Activated CD4-positive, alpha-beta memory T cell treated with anti-CD3 and anti-CD28 coated beads, Interleukin-2, amount 10 ng/mL, durations not matched to agents 7 days and 5 days (primary cell): Measurements from ENCODE around the gene CDK2AP2. TPM values are rescaled to one million over a fixed set of nuclear protein-coding genes. Genes with fewer than 3 reads are reported as not detected.
"Not testable (repeated sequence)": the region's sequence is repeated elsewhere in the genome, so short reads cannot be mapped to it uniquely, and the experiment has no call there.

Experiments used
- CTCF ChIA-PET: fragments of 350-600 bp; sonication (Branson Sonifier 250); formaldehyde crosslinking; loops from one replicate; lab custom pipeline; 2021; ENCODE audit warnings: antibody characterized with exemption, inconsistent platforms; lab: Charles Lee
- POLR2A ChIA-PET: fragments of 350-600 bp; sonication (Branson Sonifier 250); formaldehyde crosslinking; loops from one replicate; lab custom pipeline; 2021; ENCODE audit warnings: antibody characterized with exemption; lab: Charles Lee
- DNase-seq: peaks from one replicate; pipeline ENCODE4 v3.0.0-alpha.2; 2020
- H3K27ac Mint-ChIP-seq: one replicate; pipeline ENCODE4 v1.8.0; 2021; ENCODE audit warnings: mild to moderate bottlenecking, mixed read lengths
- H3K27me3 Mint-ChIP-seq: one replicate; pipeline ENCODE4 v1.8.0; 2021; ENCODE audit warnings: mixed read lengths
- H3K36me3 Mint-ChIP-seq: one replicate; pipeline ENCODE4 v1.8.0; 2021; ENCODE audit warnings: low read depth, mixed read lengths
- H3K4me1 Mint-ChIP-seq: one replicate; pipeline ENCODE4 v1.8.0; 2021; ENCODE audit warnings: mixed read lengths
- H3K4me3 Mint-ChIP-seq: one replicate; pipeline ENCODE4 v1.8.0; 2021; ENCODE audit warnings: mild to moderate bottlenecking, mixed read lengths
- H3K9me3 Mint-ChIP-seq: one replicate; pipeline ENCODE4 v1.8.0; 2021; ENCODE audit warnings: mixed read lengths
- total RNA-seq, 2 experiments: library from RNA; stranded (reverse); gene quantifications; one replicate each; pipeline ENCODE4 v1.2.3, GENCODE V29; 2021

CDK2AP2 gene
- 100 to 1,000 TPM; 116 to 119 TPM for total RNA-seq

GRCh38 chr11:67507864-67508485, at the start of gene CDK2AP2:
TSS of gene CDK2AP2 (minus strand) at chr11:67508162. CDS start at chr11:67508082, 80 bp downstream.
- Mint-ChIP-seq H3K4me1 (peaks cover 41% of the 10 kb centered on the region), H3K27me3 (peaks cover 8% of the 10 kb centered on the region), H3K36me3 (peaks cover 17% of the 10 kb centered on the region), H3K4me3 (peak within 1 kb of the TSS; percentile 93), H3K27ac (peak within 1 kb of the TSS; percentile 90), H3K9me3 (no peaks in the 10 kb centered on the region)
- peak; percentile 99 for DNase-seq
- POLR2A ChIA-PET = interaction anchor here (1.0 to 1.6 kb wide), 9 partner anchors 25 to 155 kb away, joined by 3 to 17 read pairs (median 4); partner anchors contain the start of genes AIP, PPP1CA, PTPRCAP and RAD9A
- CTCF ChIA-PET = interaction anchor here (0.9 to 1.9 kb wide), 3 partner anchors 69 to 156 kb away, joined by 3 to 7 read pairs (median 5); partner anchors contain the start of gene PTPRCAP

GRCh38 chr11:67556244-67556643, 48.3 kb upstream of the CDK2AP2 start:
- POLR2A ChIA-PET = no interaction called here
- Mint-ChIP-seq H3K9me3 (peaks cover under 1% of the 10 kb centered on the region), H3K4me3 (no peak overlapping the region), H3K27ac (no peak overlapping the region), H3K36me3 (no peaks in the 10 kb centered on the region), H3K27me3 (peaks cover 6% of the 10 kb centered on the region), H3K4me1 (no peaks in the 10 kb centered on the region)
- no peak for DNase-seq
- CTCF ChIA-PET = interaction anchor here (1.2 kb wide), 1 partner anchor 9 kb away, joined by 3 read pairs; no protein-coding TSS in a partner anchor

GRCh38 chr11:67551697-67552096, 43.7 kb upstream of the CDK2AP2 start:
- POLR2A ChIA-PET, H3K4me1 Mint-ChIP-seq, DNase-seq, H3K9me3 Mint-ChIP-seq, H3K4me3 Mint-ChIP-seq, H3K27ac Mint-ChIP-seq, CTCF ChIA-PET, H3K36me3 Mint-ChIP-seq: not testable (repeated sequence)
- peaks cover 14% of the 10 kb centered on the region for H3K27me3 Mint-ChIP-seq

GRCh38 chr11:67551127-67551526, 43.2 kb upstream of the CDK2AP2 start:
- no peak for DNase-seq
- Mint-ChIP-seq H3K4me3 (no peak overlapping the region), H3K9me3 (peaks cover 4% of the 10 kb centered on the region), H3K27me3 (peaks cover 15% of the 10 kb centered on the region), H3K36me3 (no peaks in the 10 kb centered on the region), H3K4me1 (no peaks in the 10 kb centered on the region), H3K27ac (no peak overlapping the region)
- CTCF ChIA-PET = no interaction called here
- POLR2A ChIA-PET = no interaction called here

GRCh38 chr11:67548555-67549110, 40.7 kb upstream of the CDK2AP2 start:
- H3K27me3 Mint-ChIP-seq = peaks cover 13% of the 10 kb centered on the region
- ChIA-PET CTCF (interaction anchor here (1.0 to 1.2 kb wide), 2 partner anchors 81 to 203 kb away, joined by 3 read pairs; partner anchors contain the start of gene NUDT8), POLR2A (no interaction called here)
- no peak for DNase-seq
- no peaks in the 10 kb centered on the region for H3K36me3 Mint-ChIP-seq
- H3K9me3 Mint-ChIP-seq = peaks cover 4% of the 10 kb centered on the region
- no peak overlapping the region for H3K27ac Mint-ChIP-seq
- no peaks in the 10 kb centered on the region for H3K4me1 Mint-ChIP-seq
- H3K4me3 Mint-ChIP-seq = no peak overlapping the region

- H3K4me3 Mint-ChIP-seq, H3K27ac Mint-ChIP-seq, POLR2A ChIA-PET, H3K9me3 Mint-ChIP-seq, H3K4me1 Mint-ChIP-seq, H3K36me3 Mint-ChIP-seq, DNase-seq: not testable (repeated sequence)
- peaks cover 13% of the 10 kb centered on the region for H3K27me3 Mint-ChIP-seq
- CTCF ChIA-PET = interaction anchor here (1.0 to 1.2 kb wide), 2 partner anchors 82 to 202 kb away, joined by 3 read pairs; partner anchors contain the start of gene NUDT8
Observed at GRCh38 chr11:67548112-67548511, 40.1 kb upstream of the CDK2AP2 start.

GRCh38 chr11:67545280-67545679, 37.3 kb upstream of the CDK2AP2 start:
- H3K4me1 Mint-ChIP-seq = no peaks in the 10 kb centered on the region
- H3K4me3 Mint-ChIP-seq = no peak overlapping the region
- no peak overlapping the region for H3K27ac Mint-ChIP-seq
- ChIA-PET POLR2A (no interaction called here), CTCF (no interaction called here)
- H3K9me3 Mint-ChIP-seq = no peaks in the 10 kb centered on the region
- peaks cover 6% of the 10 kb centered on the region for H3K27me3 Mint-ChIP-seq
- no peak for DNase-seq
- H3K36me3 Mint-ChIP-seq = no peaks in the 10 kb centered on the region

GRCh38 chr11:67544616-67545242, 36.8 kb upstream of the CDK2AP2 start:
- Mint-ChIP-seq H3K27me3 (peaks cover 2% of the 10 kb centered on the region), H3K4me1 (no peaks in the 10 kb centered on the region), H3K36me3 (no peaks in the 10 kb centered on the region), H3K27ac (no peak overlapping the region), H3K4me3 (no peak overlapping the region), H3K9me3 (no peaks in the 10 kb centered on the region)
- no peak for DNase-seq
- CTCF ChIA-PET = no interaction called here
- POLR2A ChIA-PET = no interaction called here

- no peaks in the 10 kb centered on the region for H3K4me1 Mint-ChIP-seq
- CTCF ChIA-PET = interaction anchor here (1.0 kb wide), 1 partner anchor 412 kb away, joined by 3 read pairs; no protein-coding TSS in a partner anchor
Observed at GRCh38 chr11:67543585-67543984, 35.6 kb upstream of the CDK2AP2 start.

GRCh38 chr11:67542971-67543370, 35.0 kb upstream of the CDK2AP2 start:
- H3K27ac Mint-ChIP-seq = no peak overlapping the region
- no peak for DNase-seq
- ChIA-PET POLR2A (no interaction called here), CTCF (no interaction called here)
- H3K9me3 Mint-ChIP-seq = no peaks in the 10 kb centered on the region
- peaks cover 2% of the 10 kb centered on the region for H3K27me3 Mint-ChIP-seq
- no peaks in the 10 kb centered on the region for H3K4me1 Mint-ChIP-seq
- H3K4me3 Mint-ChIP-seq = no peak overlapping the region
- no peaks in the 10 kb centered on the region for H3K36me3 Mint-ChIP-seq

More at GRCh38 chr11:67543585-67543984, 35.6 kb upstream of the CDK2AP2 start:
- H3K27me3 Mint-ChIP-seq = peaks cover 2% of the 10 kb centered on the region
- H3K9me3 Mint-ChIP-seq = no peaks in the 10 kb centered on the region
- H3K4me3 Mint-ChIP-seq = no peak overlapping the region
- no peak for DNase-seq
- no peaks in the 10 kb centered on the region for H3K36me3 Mint-ChIP-seq
- no peak overlapping the region for H3K27ac Mint-ChIP-seq
- POLR2A ChIA-PET = no interaction called here

GRCh38 chr11:67542169-67542568, 34.2 kb upstream of the CDK2AP2 start:
- peaks cover 2% of the 10 kb centered on the region for H3K27me3 Mint-ChIP-seq
- H3K27ac Mint-ChIP-seq = no peak overlapping the region
- DNase-seq = no peak
- no peaks in the 10 kb centered on the region for H3K4me1 Mint-ChIP-seq
- ChIA-PET POLR2A (no interaction called here), CTCF (no interaction called here)
- no peak overlapping the region for H3K4me3 Mint-ChIP-seq
- H3K36me3 Mint-ChIP-seq = no peaks in the 10 kb centered on the region
- H3K9me3 Mint-ChIP-seq = no peaks in the 10 kb centered on the region

- Mint-ChIP-seq H3K36me3 (no peaks in the 10 kb centered on the region), H3K4me3 (no peak overlapping the region), H3K4me1 (no peaks in the 10 kb centered on the region), H3K27me3 (no peaks in the 10 kb centered on the region), H3K27ac (no peak overlapping the region), H3K9me3 (no peaks in the 10 kb centered on the region)
- POLR2A ChIA-PET = no interaction called here
- CTCF ChIA-PET = interaction anchor here (0.5 kb wide), 1 partner anchor 184 kb away, joined by 3 read pairs; no protein-coding TSS in a partner anchor
- no peak for DNase-seq
Observed at GRCh38 chr11:67541198-67541597, 33.2 kb upstream of the CDK2AP2 start.

- ChIA-PET POLR2A (no interaction called here), CTCF (no interaction called here)
- Mint-ChIP-seq H3K36me3 (peaks cover 1% of the 10 kb centered on the region), H3K27me3 (peaks cover 1% of the 10 kb centered on the region), H3K9me3 (peaks cover 6% of the 10 kb centered on the region), H3K4me3 (no peak overlapping the region), H3K4me1 (no peaks in the 10 kb centered on the region), H3K27ac (no peak overlapping the region)
- DNase-seq = no peak
Observed at GRCh38 chr11:67539550-67539949, 31.6 kb upstream of the CDK2AP2 start.
